K562 (cell line): ENCODE data around the gene GPR142. TPM values are rescaled to one million over a fixed set of nuclear protein-coding genes. Genes with fewer than 3 reads are reported as not detected.
A peak's percentile ranks its signal among the peaks of the same experiment; 100 is the strongest.

Experiments
- ATAC-seq: fragments of 200-7000 bp; cut with Tn5 transposase; 3 replicates; pipeline ENCODE4 v1.9.1; 2020; ENCODE audit warnings: moderate library complexity
- BruUV-seq: library from RNA; stranded (reverse); fragments of 400-500 nt; replicated peaks from 2 replicates; lab custom pipeline; 2021; lab: Mats Ljungman, UMichigan
- CTCF ChIA-PET: fragments of 300-600 bp; formaldehyde crosslinking; extraction: SDS; loops from one replicate; lab custom pipeline; 2021; ENCODE audit warnings: low intra/inter-chr PET ratio; lab: Yijun Ruan, JAX
- POLR2A ChIA-PET: fragments of 300-600, 350-650 bp; sonication (Branson Sonifier 250); formaldehyde crosslinking; extraction: SDS; loops from one replicate; lab custom pipeline; 2021; ENCODE audit warnings: antibody characterized with exemption, inconsistent platforms; lab: Yijun Ruan, JAX
- DNase-seq, 4 experiments: peaks; one replicate each; pipeline versions ENCODE4 v3.0.0 to v3.0.0-alpha.2; 2011 to 2018; ENCODE audit warnings: low spot score in 3 of 4, mixed read lengths in 3 of 4; ENCODE audit errors: extremely low read depth in 1 of 4
- FAIRE-seq: peaks from 2 replicates; lab custom pipeline; 2011; peaks lifted over from hg19 to GRCh38; lab: Jason Lieb, UNC
- H2AFZ ChIP-seq: 2 replicates; pipeline ENCODE4 v1.6.0; 2011; ENCODE audit warnings: low read depth, low read length, control low read depth, inconsistent platforms
- H3K27ac ChIP-seq: fragments of 200-600 bp; 3 replicates; pipeline ENCODE4 v1.8.0; 2011; ENCODE audit warnings: low read depth, mild to moderate bottlenecking, control low read depth, inconsistent platforms, low read length, moderate library complexity, mixed read lengths; ENCODE audit errors: extremely low read depth
- H3K27me3 ChIP-seq, 2 experiments: fragments of 300-600 bp in 1 of 2; 2 replicates in 1 of 2; 3 replicates in 1 of 2; pipeline versions ENCODE4 v1.6.0 to v1.8.0; 2011; ENCODE audit warnings: inconsistent platforms in 2 of 2, low read length in 2 of 2, mild to moderate bottlenecking in 1 of 2, mixed read lengths in 1 of 2, moderate library complexity in 1 of 2; ENCODE audit not compliant: control insufficient read depth in 2 of 2, insufficient read depth in 2 of 2
- H3K36me3 ChIP-seq: fragments of 300-600 bp; 3 replicates; pipeline ENCODE4 v1.8.0; 2011; ENCODE audit warnings: mild to moderate bottlenecking, low read length, inconsistent platforms; ENCODE audit not compliant: control insufficient read depth, insufficient read depth
- H3K4me1 ChIP-seq, 2 experiments: fragments of 200-600 bp in 1 of 2; replicated peaks in 1 of 2; 2 replicates in 1 of 2; 3 replicates in 1 of 2; pipeline versions ENCODE4 v1.5.1 to v1.8.0; 2011; ENCODE audit warnings: inconsistent platforms in 2 of 2, low read length in 2 of 2, mild to moderate bottlenecking in 1 of 2, mixed read lengths in 1 of 2, moderate library complexity in 1 of 2; ENCODE audit not compliant: control insufficient read depth in 2 of 2, insufficient read depth in 2 of 2
- H3K4me2 ChIP-seq: 2 replicates; pipeline ENCODE4 v1.6.1; 2011; ENCODE audit warnings: low read length, control low read depth, inconsistent platforms, mixed read lengths; ENCODE audit not compliant: insufficient read depth
- H3K4me3 ChIP-seq: fragments of 200-600 bp; sonication (generic), shearing (Covaris generic); 2 replicates; pipeline ENCODE4 v1.5.1; 2016; ENCODE audit warnings: control low read depth, inconsistent platforms
- H3K79me2 ChIP-seq: fragments of 200-600 bp; 3 replicates; pipeline ENCODE4 v1.8.0; 2011; ENCODE audit warnings: low read length, inconsistent platforms; ENCODE audit not compliant: control insufficient read depth, insufficient read depth
- H3K9ac ChIP-seq, 2 experiments: 2 replicates each; pipeline versions ENCODE4 v1.6.0 to v1.6.1; 2011; ENCODE audit warnings: low read depth in 2 of 2, low read length in 2 of 2, control low read depth in 1 of 2, inconsistent platforms in 1 of 2, mild to moderate bottlenecking in 1 of 2, mixed read lengths in 1 of 2; ENCODE audit not compliant: insufficient read depth in 1 of 2
- H3K9me1 ChIP-seq: one replicate; pipeline ENCODE4 v1.6.0; 2011; ENCODE audit warnings: inconsistent platforms, mild to moderate bottlenecking, low read length, moderate library complexity; ENCODE audit not compliant: control insufficient read depth, insufficient read depth
- H3K9me3 ChIP-seq: replicated peaks from 2 replicates; pipeline ENCODE4 v1.5.1; 2011; ENCODE audit warnings: low read depth, low read length, inconsistent platforms; ENCODE audit not compliant: control insufficient read depth, insufficient read depth
- H4K20me1 ChIP-seq: replicated peaks from 2 replicates; pipeline ENCODE4 v1.6.1; 2011; ENCODE audit warnings: low read length, inconsistent platforms, mixed read lengths; ENCODE audit not compliant: control insufficient read depth, insufficient read depth
- CCNT2 ChIP-seq: IDR thresholded peaks from 2 replicates; pipeline ENCODE4 v1.6.1; 2011; ENCODE audit warnings: borderline replicate concordance, low read depth, mild to moderate bottlenecking, moderate library complexity, mixed read lengths, low read length; ENCODE audit not compliant: insufficient read length; ENCODE audit errors: extremely low read depth
- DEAF1 ChIP-seq: fragments of 450-650 bp; formaldehyde crosslinking; IDR thresholded peaks from 2 replicates; pipeline ENCODE4 v1.4.0; 2020; ENCODE audit warnings: mild to moderate bottlenecking, moderate library complexity
- ETS1 ChIP-seq: conservative IDR thresholded peaks from 2 replicates; pipeline ENCODE4 v1.6.1; 2011; ENCODE audit warnings: low read depth, mild to moderate bottlenecking, low read length; ENCODE audit not compliant: control insufficient read depth
- FOXP4 ChIP-seq: sonication (generic); formaldehyde crosslinking; IDR thresholded peaks from 2 replicates; pipeline ENCODE4 v1.8.0; 2022; ENCODE audit warnings: mild to moderate bottlenecking, missing genetic modification reagents, borderline replicate concordance
- JUND ChIP-seq, 2 experiments: IDR thresholded peaks; 2 replicates in 1 of 2; 3 replicates in 1 of 2; pipeline ENCODE4 v1.6.1; 2011; ENCODE audit warnings: borderline replicate concordance in 2 of 2, low read depth in 2 of 2, low read length in 2 of 2, improper control_type of control experiment in 1 of 2, missing biosample characterization in 1 of 2, missing genetic modification characterization in 1 of 2, missing genetic modification reagents in 1 of 2
- PHB2 ChIP-seq: fragments of 450-650 bp; IDR thresholded peaks from 2 replicates; pipeline ENCODE4 v1.6.1; 2017; ENCODE audit warnings: low read depth
- PREB ChIP-seq: sonication (generic); formaldehyde crosslinking; IDR thresholded peaks from 2 replicates; pipeline ENCODE4 v1.8.1; 2023; ENCODE audit warnings: mild to moderate bottlenecking, missing genetic modification reagents
- SMARCE1 ChIP-seq: fragments of 450-650 bp; IDR thresholded peaks from 2 replicates; pipeline ENCODE4 v1.7.1; 2016; ENCODE audit warnings: mild to moderate bottlenecking
- SMC3 ChIP-seq: conservative IDR thresholded peaks from 2 replicates; pipeline ENCODE4 v1.6.1; 2011; ENCODE audit warnings: low read depth, low read length, improper control_type of control experiment; ENCODE audit not compliant: insufficient read depth
- TBL1XR1 ChIP-seq, 2 experiments: IDR thresholded peaks; 2 replicates each; pipeline ENCODE4 v1.6.1; 2012; ENCODE audit warnings: improper control_type of control experiment in 2 of 2, low read length in 2 of 2, mild to moderate bottlenecking in 1 of 2
- ZNF696 ChIP-seq: fragments of 250-450 bp; sonication (Bioruptor Pico); conservative IDR thresholded peaks from 2 replicates; pipeline ENCODE4 v1.4.0; 2020; ENCODE audit warnings: mild to moderate bottlenecking, moderate library complexity
- WGBS: fragments of 100-300 bp; shearing (Covaris generic); methylation state at CpG from one replicate; pipeline ENCODE4 v1.1.6; 2016; ENCODE audit warnings: low coverage, mixed read lengths; ENCODE audit not compliant: insufficient coverage; ENCODE audit errors: missing lambda C conversion rate; 5-methylcytosine and 5-hydroxymethylcytosine counted together
- in situ Hi-C: fragments of 300-500 bp; cut with MboI; formaldehyde crosslinking; loops from 4 replicates; pipeline ENCODE4 v1.15.0; 2018; ENCODE audit warnings: inconsistent platforms, mixed read lengths
- intact Hi-C: fragments of 100-400 bp; cut with micrococcal nuclease; formaldehyde crosslinking; loops from 2 replicates; pipeline ENCODE4 v1.14.2; 2022
- polyA plus RNA-seq, 8 experiments: library from polyadenylated mRNA; depleted of rRNA in 4 of 8; stranded (reverse) in 5 of 8; unstranded in 3 of 8; fragments of >200 nt; fragmentation: Nextera tagmentation in 2 of 8; fragmentation: Illumina TruSeq in 1 of 8; extraction: Ambion mirVana in 2 of 8; extraction: Trizol in 1 of 8; gene quantifications; 2 replicates each; pipeline versions ENCODE4 v1.2.1 to v1.2.3, GENCODE V29; 2011 to 2014; ENCODE audit warnings: inconsistent platforms in 1 of 8, missing spikeins in 1 of 8
- total RNA-seq, 7 experiments: library from RNA; depleted of rRNA in 6 of 7; stranded (reverse); fragments of >200 nt in 6 of 7; fragmentation: Illumina TruSeq in 2 of 7; extraction: Trizol in 2 of 7; gene quantifications; 2 replicates each; pipeline versions ENCODE4 v1.2.1 to v1.2.3, GENCODE V29; 2011 to 2021; ENCODE audit warnings: low replicate concordance in 1 of 7

Gene GPR142
- total and polyA plus RNA-seq, 9 of the 15 experiments (the other 6 are each of a cell fraction or from before 2014, with no cell fraction given) = not detected

- TF ChIP-seq FOXP4 (CRISPR knock-in tag) = no peak
These were observed 13.8 kb upstream of the GPR142 start (continued) for GRCh38 chr17:74353446-74354060.

GRCh38 chr17:74354123-74354522 lies 13.2 kb upstream of the GPR142 start:
- peak; percentile 95 for ATAC-seq
- H3K9ac ChIP-seq = no peak overlapping the region
- no peak overlapping the region for H3K4me2 ChIP-seq
- peaks cover 0 to 43% of the 10 kb centered on the region in 2 experiments; a peak in 2 of 5 replicates for H3K4me1 ChIP-seq
- WGBS = under 1% methylated on average over 27 of the region's 29 CpGs
- H2AFZ ChIP-seq = no peak overlapping the region
- no peaks in the 10 kb centered on the region for H3K79me2 ChIP-seq
- ChIA-PET CTCF (interaction anchor here (0.9 to 1.9 kb wide), 2 partner anchors 54 to 140 kb away, joined by 4 to 21 read pairs; no protein-coding TSS in a partner anchor), POLR2A (no interaction called here)
- FAIRE-seq = no peak
- peaks cover 25 to 79% of the 10 kb centered on the region in 2 experiments; a peak in 4 of 5 replicates for H3K27me3 ChIP-seq
- intact Hi-C loops = no loop called here
- peak; percentile 74 to 84 (median 84) for DNase-seq
- no TSS peak for BruUV-seq
- no peaks in the 10 kb centered on the region for H3K9me3 ChIP-seq
- no peak overlapping the region for H3K27ac ChIP-seq
- H4K20me1 ChIP-seq = peaks cover 4% of the 10 kb centered on the region; the same call in 1 of the 2 replicates
- H3K36me3 ChIP-seq = no peaks in the 10 kb centered on the region
- H3K9me1 ChIP-seq = no peaks in the 10 kb centered on the region
- in situ Hi-C loops = loop anchor here (5.0 kb wide), 1 partner anchor 142 kb away; the partner anchor contains the start of gene TTYH2
- H3K4me3 ChIP-seq = no peak overlapping the region
- TF ChIP-seq PHB2 (no peak), ZNF696 (CRISPR knock-in tag) (no peak), DEAF1 (peak; percentile 58), PREB (CRISPR knock-in tag) (no peak), CCNT2 (no peak), TBL1XR1 (IDR thresholded peaks at IDR 0.05; ENCODE audit: low read length in 2 of 2) (no peak), SMARCE1 (no peak), ETS1 (no peak), JUND (IDR thresholded peaks at IDR 0.05; ENCODE audit: borderline replicate concordance, low read depth, low read length) (peak; percentile 36; the same call in 1 of the 2 replicates), JUND (tag; IDR thresholded peaks at IDR 0.05; ENCODE audit: borderline replicate concordance, low read depth, low read length) (no peak), SMC3 (peak; percentile 90)
